HG03175 (cell line): ENCODE measurements around the gene EIF3A.

Experiments
- ATAC-seq: cut with Tn5 transposase; IDR thresholded peaks from one replicate; pipeline ENCODE4 v1.9.1; 2021; ENCODE audit warnings: mild to moderate bottlenecking, moderate library complexity; ENCODE audit not compliant: unreplicated experiment

Gene EIF3A

DNA sequence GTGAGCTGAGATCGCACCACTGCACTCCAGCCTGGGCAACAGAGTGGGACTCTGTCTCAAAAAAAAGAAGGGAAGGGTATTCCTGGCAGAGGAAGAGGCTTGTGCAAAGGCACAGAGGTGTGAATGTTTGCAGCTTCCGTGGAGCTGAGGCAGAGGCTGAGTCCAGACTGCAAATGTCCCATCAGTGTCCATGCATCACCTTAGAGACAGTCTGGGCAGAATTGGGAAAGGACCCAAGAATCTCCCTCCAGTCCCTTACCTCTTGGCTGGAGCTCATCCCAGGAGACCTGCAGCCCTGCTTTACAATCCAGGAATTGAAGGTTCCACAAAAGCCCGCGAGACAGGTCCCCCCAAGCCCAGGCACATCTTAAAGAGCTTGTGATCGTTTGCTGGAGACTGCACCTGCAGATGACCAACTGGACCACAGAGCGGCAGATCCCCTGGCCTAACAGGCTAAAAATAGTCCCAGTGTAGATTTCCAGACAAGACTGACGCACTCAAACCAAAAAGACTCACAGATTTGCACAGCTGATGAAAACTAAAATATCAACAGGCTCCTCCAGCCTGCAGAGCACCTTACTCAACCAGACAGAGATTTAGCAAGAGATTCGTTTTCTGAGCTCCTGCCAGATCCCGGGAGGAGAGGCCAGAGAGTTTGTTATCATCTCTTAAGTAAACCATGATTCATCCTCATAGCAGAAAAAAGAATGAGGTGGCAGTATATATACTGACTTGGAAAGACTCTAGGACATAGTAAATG, 74.0 kb downstream of the EIF3A start:
- ATAC-seq, result no peak

DNA sequence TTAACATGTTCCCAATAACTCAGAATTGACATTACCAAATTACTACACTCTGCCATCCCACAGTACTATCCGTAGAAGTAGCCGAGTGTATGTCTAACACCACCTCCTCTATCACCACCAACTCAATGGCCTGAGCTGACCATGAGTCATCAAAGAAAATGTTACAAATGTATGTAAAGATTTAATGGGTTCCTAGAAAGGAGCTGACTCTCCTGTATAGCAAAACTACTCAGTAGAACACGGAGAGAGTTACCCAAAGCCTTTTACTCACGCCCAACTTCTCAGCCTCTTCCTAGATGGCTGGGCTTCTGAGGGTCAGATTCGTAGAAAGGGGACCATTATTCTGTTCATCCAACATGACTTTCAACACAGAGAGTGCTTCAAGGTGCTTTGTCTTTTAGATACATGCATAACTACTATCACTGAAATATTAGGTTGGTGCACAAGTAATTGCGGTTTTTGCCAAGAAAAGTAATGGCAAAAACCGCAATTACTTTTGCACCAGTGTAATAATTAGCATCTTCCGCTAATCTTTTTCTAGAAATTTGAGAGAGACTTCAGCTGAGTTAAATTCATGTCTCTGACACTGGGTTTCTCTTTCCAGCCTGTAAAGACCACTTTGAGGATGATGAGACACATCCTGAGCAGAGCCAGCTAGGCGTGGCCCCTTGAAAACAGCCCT, 75.1 kb downstream of the EIF3A start:
- no peak for ATAC-seq

DNA sequence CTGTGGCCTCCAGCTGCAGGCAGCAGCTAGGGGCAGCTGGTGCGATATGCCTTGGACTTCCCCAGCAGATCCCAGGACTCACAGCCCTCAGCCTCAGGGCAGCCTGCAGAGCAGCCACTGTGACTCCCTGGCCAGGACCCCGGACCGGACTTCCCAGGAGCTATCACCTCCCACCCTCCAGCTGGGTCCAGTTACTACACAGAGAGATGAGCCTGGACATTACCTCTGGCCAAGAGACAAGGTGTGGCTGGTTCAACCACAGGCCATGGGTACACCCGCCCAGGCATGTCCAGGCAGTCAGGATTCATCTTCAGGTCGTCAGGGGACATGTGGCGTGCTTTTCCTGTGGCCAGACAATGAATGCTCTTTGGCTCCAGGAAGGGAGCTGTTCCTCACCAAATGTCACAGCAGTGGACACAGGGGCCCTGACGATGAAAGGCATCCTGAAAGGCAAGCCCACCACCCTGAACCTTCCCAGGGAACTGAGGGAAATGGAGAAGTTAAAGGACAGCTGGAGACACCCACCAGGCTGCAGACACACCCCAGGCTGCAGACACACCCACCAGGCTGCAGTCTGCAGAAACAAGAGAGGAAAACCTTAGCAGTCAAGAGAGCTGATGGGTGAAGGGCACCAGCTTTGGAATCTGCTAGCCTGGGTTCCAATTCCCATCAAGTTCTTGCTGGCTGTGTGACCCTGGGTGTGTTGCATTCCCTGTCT, 76.9 kb downstream of the EIF3A start:
- ATAC-seq, result no peak

DNA sequence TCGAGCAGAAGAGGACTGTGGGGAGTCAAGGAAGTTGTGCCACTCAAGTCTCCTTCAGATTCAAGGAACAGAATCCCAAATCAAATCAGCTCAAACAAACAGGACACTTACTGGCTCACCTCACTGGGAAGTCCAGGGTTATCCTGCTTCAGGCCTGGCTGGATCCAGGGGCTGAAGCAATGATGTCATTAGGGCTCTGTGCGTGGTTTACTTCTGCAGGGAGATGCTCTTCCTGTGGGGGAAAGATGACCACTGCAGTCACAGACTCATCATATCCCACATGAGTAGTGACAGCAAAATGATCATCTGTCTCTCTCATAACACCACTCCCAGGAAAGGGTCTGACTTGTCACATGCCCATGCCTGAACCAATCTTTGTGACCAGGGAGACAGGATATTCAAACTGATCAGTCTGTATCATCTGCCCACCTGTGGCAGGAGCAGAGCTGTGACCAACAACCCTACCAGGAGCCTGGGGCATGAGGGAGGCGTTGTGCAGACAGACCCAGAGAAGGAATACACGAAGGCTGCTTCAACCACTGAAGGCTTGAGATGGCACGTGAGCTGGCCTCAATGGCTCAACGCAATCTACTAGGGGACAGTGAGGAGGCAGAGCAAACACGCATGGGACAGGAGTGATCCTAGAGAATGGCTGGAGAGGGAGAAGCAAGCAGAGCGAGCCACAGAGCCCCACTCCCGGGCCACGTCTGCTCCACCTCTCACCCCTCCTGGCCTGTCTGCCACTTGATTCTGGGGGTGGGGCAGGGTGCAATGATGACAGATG, 78.7 kb downstream of the EIF3A start:
- no peak for ATAC-seq

DNA sequence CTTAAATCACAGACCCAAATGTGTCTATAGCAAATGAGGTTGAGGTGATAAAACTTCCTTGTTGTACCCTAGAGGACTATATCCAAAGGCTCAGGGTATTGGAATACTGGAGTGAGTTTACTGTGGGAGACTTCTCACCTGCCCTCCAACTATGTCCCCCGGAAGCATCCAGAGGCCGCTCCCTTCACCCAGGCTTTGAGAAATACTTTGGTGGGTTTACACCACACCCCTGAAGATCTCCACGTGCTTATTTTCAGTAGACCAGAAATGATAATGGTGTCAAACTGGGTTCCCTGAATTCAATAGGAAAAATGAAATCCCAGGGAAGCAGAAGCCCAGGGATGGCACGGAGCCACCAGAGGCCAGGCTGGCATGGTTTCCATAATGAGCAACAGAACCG, 82.4 kb downstream of the EIF3A start:
- ATAC-seq, result no peak

DNA sequence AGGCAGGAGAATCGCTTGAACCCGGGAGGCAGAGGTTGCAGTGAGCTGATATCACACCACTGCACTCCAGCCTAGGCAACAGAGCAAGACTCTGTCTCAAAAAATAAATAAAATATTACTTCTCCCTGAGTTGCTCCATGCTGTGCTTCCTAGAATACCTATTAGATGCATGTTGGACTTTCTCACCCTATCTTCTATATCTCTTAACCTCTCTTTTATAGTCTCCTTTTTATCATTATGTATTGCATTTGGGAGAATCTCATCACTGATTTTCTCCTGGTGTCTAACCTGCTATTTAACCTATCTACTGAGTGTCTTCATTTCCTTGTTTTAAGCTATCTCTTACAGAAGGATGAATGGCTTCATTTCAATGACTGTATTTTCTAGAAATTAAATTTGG, 83.2 kb downstream of the EIF3A start:
- ATAC-seq, result no peak

DNA sequence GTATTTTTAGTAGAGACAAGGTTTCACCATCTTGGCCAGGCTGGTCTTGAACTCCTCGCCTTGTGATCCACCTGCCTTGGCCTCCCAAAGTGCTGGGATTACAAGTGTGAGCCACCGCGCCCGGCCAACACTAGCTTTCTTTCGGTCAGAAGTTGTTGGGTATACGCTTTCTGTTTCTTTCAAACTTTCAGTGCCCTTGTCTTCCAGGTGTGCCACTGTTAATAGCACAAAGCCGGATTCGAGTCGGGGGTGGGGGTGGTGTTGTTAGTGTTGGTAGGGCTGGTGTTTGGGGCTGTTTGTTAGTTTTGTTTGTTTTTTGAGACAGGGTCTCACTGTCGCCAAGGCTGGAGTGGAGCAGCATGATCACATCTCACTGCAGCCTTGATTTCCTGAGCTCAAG, 84.9 kb downstream of the EIF3A start:
- ATAC-seq, result no peak

DNA sequence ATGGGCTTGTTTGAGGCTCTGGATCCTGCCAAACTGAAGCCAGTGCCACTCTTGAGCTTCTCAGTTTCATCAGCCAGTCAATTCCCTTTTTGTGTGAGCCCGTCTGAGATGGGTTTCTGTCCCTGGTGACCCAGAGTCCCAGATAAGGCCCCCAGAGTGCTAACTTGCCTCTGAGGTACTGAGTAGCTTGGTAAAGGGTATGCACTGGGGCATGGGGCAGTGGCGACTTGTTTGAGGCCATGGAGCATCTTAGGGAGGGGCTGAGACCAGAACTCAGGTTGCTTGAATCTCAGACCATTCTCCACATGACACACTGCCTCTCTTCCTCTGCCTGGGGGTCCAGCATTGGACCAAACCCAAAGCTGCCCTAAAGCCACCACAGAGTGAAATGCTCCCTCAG, 86.3 kb downstream of the EIF3A start:
- ATAC-seq, result no peak

DNA sequence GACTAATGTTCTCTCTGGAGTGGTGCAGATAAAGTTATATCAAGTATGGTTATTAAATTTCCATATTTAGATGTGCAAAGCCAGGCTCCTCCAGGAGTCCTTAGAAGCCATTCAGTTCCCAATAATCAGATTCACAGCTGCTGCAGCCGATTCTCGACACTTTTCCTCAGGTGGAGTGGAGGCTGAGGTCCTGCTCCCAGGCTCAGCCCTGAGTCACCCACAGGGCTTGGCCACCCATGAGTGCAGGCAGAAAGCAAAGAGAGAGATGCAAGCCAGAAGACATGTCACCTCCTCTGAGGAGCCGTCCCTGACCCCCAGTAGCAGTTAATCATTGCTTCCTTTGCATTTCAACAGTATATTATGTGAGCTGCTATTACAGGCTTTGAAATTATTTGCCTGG, 87.4 kb downstream of the EIF3A start:
- ATAC-seq, result no peak

DNA sequence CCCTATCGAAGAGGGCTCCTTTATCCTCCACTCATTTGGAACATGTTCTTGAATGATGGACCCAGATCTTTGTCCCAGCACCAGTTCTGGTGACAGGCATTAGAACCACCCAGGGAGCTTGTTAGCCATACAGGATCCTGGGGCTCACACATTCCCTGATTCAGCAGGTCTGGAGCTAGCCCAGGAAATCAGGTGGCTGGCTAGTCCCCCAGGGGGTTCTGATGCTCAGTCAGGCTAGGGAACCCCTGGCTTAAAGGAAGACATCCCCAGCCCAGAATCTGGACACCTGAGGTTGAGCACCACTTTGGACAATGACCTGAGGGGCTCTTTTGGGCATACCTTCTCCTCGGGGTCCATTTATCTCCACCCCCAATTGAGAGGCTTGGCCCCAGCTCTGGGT, 88.1 kb downstream of the EIF3A start:
- ATAC-seq, result no peak

DNA sequence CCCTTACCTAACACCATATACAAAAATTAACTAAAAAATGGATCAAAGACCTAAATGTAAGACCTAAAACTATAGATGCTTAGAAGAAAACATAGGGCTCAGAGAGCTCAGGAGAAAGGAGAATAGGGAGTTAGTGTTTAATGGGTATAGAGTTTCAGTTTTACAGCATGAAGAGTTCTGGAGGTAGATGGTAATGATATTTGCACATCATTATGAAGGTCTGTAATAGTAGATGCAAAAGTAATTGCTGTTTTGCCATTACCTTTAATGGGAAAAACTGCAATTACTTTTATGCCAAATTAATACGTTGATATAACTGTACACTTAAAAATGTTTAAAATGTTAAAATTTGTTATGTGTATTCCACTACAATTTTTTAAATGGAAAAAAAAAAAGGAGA, 90.3 kb downstream of the EIF3A start:
- no peak for ATAC-seq

DNA sequence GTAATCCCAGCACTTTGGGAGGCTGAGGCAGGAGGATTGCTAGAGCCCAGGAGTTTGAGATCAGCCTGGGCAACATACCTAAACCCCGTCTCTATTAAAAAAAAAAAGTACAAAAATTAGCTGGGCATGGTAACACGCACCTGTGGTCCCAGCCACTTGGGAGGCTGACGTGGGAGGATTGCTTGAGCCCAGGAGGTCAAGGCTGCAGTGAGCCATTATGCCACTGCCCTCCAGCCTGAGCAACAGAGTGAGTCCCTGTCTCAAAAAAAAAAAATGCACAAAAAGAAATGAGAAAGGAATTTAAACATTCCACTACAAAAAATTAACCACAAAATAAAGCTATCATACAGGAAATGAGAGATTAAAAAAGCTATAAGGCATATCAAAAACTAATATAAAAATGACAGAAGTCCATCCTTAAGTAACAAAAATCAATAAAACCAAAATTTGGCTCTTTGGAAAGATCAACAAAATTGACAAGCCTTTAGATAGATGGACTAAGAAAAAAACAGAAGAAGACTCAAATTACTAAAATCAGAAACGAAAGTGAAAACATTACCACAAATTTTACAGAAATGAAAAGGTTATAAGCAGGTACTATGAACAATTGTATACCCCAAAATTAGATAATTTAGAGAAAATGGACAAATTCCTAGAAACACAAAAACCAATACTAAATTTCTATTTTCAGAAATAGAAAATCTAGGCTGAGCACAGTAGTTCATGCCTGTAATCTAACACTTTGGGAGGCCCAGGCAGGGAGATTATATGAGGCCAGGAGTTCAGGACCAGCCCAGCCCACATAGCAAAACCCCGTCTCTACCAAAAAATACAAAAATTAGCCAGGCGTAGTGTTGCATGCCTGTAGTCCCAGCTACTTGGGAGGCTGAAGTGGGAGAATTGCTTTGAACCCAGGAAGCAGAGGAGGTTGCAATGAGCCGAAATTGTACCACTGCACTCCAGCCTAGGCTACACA, 93.5 kb downstream of the EIF3A start:
- ATAC-seq, result peak; percentile 78

DNA sequence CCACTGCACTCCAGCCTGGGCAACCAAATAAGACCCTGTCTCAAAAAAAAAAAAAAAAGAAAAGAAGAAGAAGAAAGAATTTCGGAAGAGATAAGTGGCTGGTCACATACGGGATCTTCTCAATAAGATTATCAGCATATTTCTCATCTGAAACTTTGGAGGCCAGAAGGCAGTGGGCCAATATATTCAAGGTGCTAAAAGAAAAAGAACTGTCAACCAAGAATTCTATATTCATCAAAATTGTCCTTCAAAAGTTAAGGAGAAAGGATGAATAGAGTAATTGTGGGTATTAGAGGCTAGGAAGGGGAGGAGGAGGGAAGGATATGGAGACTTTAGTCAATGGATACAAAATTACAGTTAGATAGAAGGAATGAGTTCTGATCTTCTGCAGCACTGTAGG, 95.0 kb downstream of the EIF3A start:
- ATAC-seq, result no peak
